ENCODE data around the gene ZNF700.
"Not testable (repeated sequence)": the region's sequence is repeated elsewhere in the genome, so short reads cannot be mapped to it uniquely, and the experiment has no call there.

The ZNF700 gene

GRCh38 chr19:11989112-11989456 lies 64.2 kb downstream of the ZNF700 start:
- DNase-seq (ENCODE audit: low spot score) = no peak

DNA sequence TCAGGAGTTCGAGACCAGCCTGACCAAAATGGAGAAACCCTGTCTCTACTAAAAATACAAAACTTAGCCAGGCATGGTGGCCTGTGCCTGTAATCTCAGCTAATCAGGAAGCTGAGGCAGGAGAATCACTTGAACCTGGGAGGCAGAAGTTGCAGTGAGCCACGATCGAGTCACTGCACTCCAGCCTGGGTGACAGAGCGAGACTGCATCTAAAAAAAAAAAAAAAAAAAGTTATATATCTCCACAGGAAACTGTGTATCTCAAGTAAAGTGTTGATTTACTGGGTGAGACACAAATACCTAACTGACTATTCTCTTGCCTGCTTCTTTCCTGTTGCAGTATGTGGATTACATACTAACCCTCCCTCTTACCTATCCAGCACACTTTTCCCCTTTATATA lies 67.0 kb downstream of the ZNF700 start:
- not testable (repeated sequence) for DNase-seq (ENCODE audit: low spot score)

DNA sequence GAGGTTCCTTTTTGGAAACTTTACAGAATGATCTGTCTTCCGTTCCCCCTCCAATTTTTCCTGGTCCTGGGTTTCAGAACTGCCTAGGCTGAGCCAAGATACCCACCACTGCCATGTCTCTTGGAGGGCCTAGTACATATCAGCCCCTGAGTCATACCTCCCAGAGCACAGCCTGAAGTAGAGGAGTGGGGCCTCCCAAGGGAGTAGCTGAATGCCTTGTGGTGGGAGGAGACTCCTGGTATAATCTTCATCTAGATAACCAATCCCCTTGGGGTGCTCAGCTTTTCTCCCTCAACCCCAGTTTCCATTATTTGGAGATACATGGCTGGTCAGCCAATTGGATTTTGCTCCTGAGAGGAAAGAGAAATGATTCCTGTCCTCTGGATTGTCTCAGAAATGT lies 70.3 kb downstream of the ZNF700 start:
- DNase-seq (ENCODE audit: low spot score) = no peak

Measured in hematopoietic multipotent progenitor cell treated with erythropoietin and hydrocortisone succinate and interleukin-3 and kit ligand, for 15 days (in vitro differentiated cells).